Measurements from ENCODE around the gene FOXP4. TPM values are rescaled to one million over a fixed set of nuclear protein-coding genes. Genes with fewer than 3 reads are reported as not detected.

FOXP4 gene
- total and polyA plus RNA-seq, 2 of the 13 experiments (the other 11 are each of a cell fraction or from before 2014, with no cell fraction given), result 11.0 to 12.4 TPM

GRCh38 chr6:41586252-41587007 lies 40.2 kb downstream of the FOXP4 start:
- no peak overlapping the region for H2AFZ ChIP-seq (ENCODE audit: low read length)
- no peaks in the 10 kb centered on the region for H3K9me3 ChIP-seq (ENCODE audit: low read length)
- no peak overlapping the region for H3K27ac ChIP-seq (ENCODE audit: extremely low read length, insufficient read depth, low read length)
- intact Hi-C loops (cut with micrococcal nuclease; ENCODE audit: unreplicated experiment), result no loop called here
- peaks cover 48% of the 10 kb centered on the region for H3K4me1 ChIP-seq (ENCODE audit: insufficient read depth, low read length)
- H3K79me2 ChIP-seq (ENCODE audit: insufficient read depth, low read length), result no peaks in the 10 kb centered on the region
- POLR2A ChIA-PET, result interaction anchor here (3.9 kb wide), 1 partner anchor 8 kb away, joined by 15 read pairs; no protein-coding TSS in a partner anchor
- no TSS peak for BruUV-seq (replicated peaks)
- no peaks in the 10 kb centered on the region for H3K27me3 ChIP-seq (ENCODE audit: control insufficient read depth in 1 of 2, insufficient read depth in 2 of 2, low read length in 2 of 2)
- H3K4me3 ChIP-seq (replicated peaks in 1 of 3; ENCODE audit: insufficient read depth in 1 of 3, low read depth in 2 of 3, low read length in 3 of 3), result no peak overlapping the region
- DNase-seq (ENCODE audit: low spot score) (no peak), FAIRE-seq (no peak), ATAC-seq (no peak)
- no peak overlapping the region for H3K4me2 ChIP-seq (ENCODE audit: low read depth, low read length)
- CTCF ChIA-PET (ENCODE audit: low intra/inter-chr PET ratio, low total read pairs), result no interaction called here
- no peak overlapping the region for H3K9ac ChIP-seq (ENCODE audit: insufficient read depth, low read depth, low read length)
- 99% methylated on average over 22 of the region's 28 CpGs for WGBS (ENCODE audit: low lambda C conversion rate)
- peaks cover 64 to 98% of the 10 kb centered on the region in 2 experiments for H3K36me3 ChIP-seq (replicated peaks in 1 of 2; ENCODE audit: control insufficient read depth in 1 of 2, insufficient read depth in 2 of 2, low read length in 2 of 2)
- TF ChIP-seq AGO2 (optimal IDR thresholded peaks at IDR 0.05; ENCODE audit: low read depth, low read length) (peak; percentile 23), ZBTB1 (CRISPR knock-in tag; IDR thresholded peaks at IDR 0.05; ENCODE audit: borderline replicate concordance) (no peak), RBM22 (optimal IDR thresholded peaks at IDR 0.05; ENCODE audit: low read length) (peak; percentile 91), ZNF749 (CRISPR knock-in tag; IDR thresholded peaks at IDR 0.05; ENCODE audit: borderline replicate concordance) (no peak), RBFOX2 (IDR thresholded peaks at IDR 0.05; ENCODE audit: low read depth, low read length) (peak; percentile 43; the same call in 1 of the 2 replicates), SP140L (CRISPR knock-in tag; IDR thresholded peaks at IDR 0.05; ENCODE audit: borderline replicate concordance) (no peak)
- in situ Hi-C loops (cut with HindIII; ENCODE audit: extremely low pct_ligation_motif_present, low pct_unique_long_range_greater_than_20kb), result loop anchor here (10.0 kb wide), 1 partner anchor 532 kb away; the partner anchor contains the start of gene APOBEC2
- peaks cover 10% of the 10 kb centered on the region; the same call in 1 of the 2 replicates for H4K20me1 ChIP-seq (ENCODE audit: insufficient read depth, low read length)

Measured in HepG2 (cell line).